Measurements from ENCODE around the gene MRAS.

The MRAS gene

GRCh38 chr3:138443521-138444503 is 95.4 kb downstream of the MRAS start:
- H3K27ac ChIP-seq = no peak overlapping the region
- H3K4me3 ChIP-seq (ENCODE audit: low read depth in 1 of 2, low read length in 1 of 2) = no peak overlapping the region
- no peaks in the 10 kb centered on the region for H3K4me1 ChIP-seq (ENCODE audit: control insufficient read depth in 1 of 2, insufficient read depth in 1 of 2, low read depth in 1 of 2, low read length in 1 of 2)
- H3K36me3 ChIP-seq = no peaks in the 10 kb centered on the region
- no peak for TF ChIP-seq CTCF (IDR thresholded peaks at IDR 0.05)
- H3K27me3 ChIP-seq = peaks cover 21% of the 10 kb centered on the region
- H3K9me3 ChIP-seq = no peaks in the 10 kb centered on the region

- peaks cover 8% of the 10 kb centered on the region for H3K27me3 ChIP-seq
- H3K27ac ChIP-seq = no peak overlapping the region
- H3K9me3 ChIP-seq = no peaks in the 10 kb centered on the region
- no peaks in the 10 kb centered on the region for H3K36me3 ChIP-seq
- H3K4me3 ChIP-seq (ENCODE audit: low read depth in 1 of 2, low read length in 1 of 2) = no peak overlapping the region
- H3K4me1 ChIP-seq (ENCODE audit: control insufficient read depth in 1 of 2, insufficient read depth in 1 of 2, low read depth in 1 of 2, low read length in 1 of 2) = no peaks in the 10 kb centered on the region
- TF ChIP-seq CTCF (IDR thresholded peaks at IDR 0.05) = no peak
Measured at GRCh38 chr3:138445236-138445635, 96.9 kb downstream of the MRAS start.

- H3K36me3 ChIP-seq = no peaks in the 10 kb centered on the region
- no peak overlapping the region for H3K4me3 ChIP-seq (ENCODE audit: low read depth in 1 of 2, low read length in 1 of 2)
- H3K4me1 ChIP-seq (ENCODE audit: control insufficient read depth in 1 of 2, insufficient read depth in 1 of 2, low read depth in 1 of 2, low read length in 1 of 2) = no peaks in the 10 kb centered on the region
- TF ChIP-seq CTCF (IDR thresholded peaks at IDR 0.05) = no peak
- H3K9me3 ChIP-seq = no peaks in the 10 kb centered on the region
- H3K27me3 ChIP-seq = peaks cover 7% of the 10 kb centered on the region
- no peak overlapping the region for H3K27ac ChIP-seq
Measured at GRCh38 chr3:138445654-138446053, 97.3 kb downstream of the MRAS start.

GRCh38 chr3:138448631-138449030 is 100.3 kb downstream of the MRAS start:
- H3K27ac ChIP-seq = no peak overlapping the region
- no peaks in the 10 kb centered on the region for H3K9me3 ChIP-seq
- no peaks in the 10 kb centered on the region for H3K4me1 ChIP-seq (ENCODE audit: control insufficient read depth in 1 of 2, insufficient read depth in 1 of 2, low read depth in 1 of 2, low read length in 1 of 2)
- H3K36me3 ChIP-seq = no peaks in the 10 kb centered on the region
- H3K27me3 ChIP-seq = peaks cover 7% of the 10 kb centered on the region
- TF ChIP-seq CTCF (IDR thresholded peaks at IDR 0.05) = no peak
- H3K4me3 ChIP-seq (ENCODE audit: low read depth in 1 of 2, low read length in 1 of 2) = no peak overlapping the region

- Histone ChIP-seq H3K27ac (no peak overlapping the region), H3K9me3 (no peaks in the 10 kb centered on the region), H3K27me3 (peaks cover 7% of the 10 kb centered on the region), H3K36me3 (no peaks in the 10 kb centered on the region), H3K4me3 (ENCODE audit: low read depth in 1 of 2, low read length in 1 of 2) (no peak overlapping the region), H3K4me1 (ENCODE audit: control insufficient read depth in 1 of 2, insufficient read depth in 1 of 2, low read depth in 1 of 2, low read length in 1 of 2) (no peaks in the 10 kb centered on the region)
- TF ChIP-seq CTCF (IDR thresholded peaks at IDR 0.05) = no peak
Measured at GRCh38 chr3:138449490-138449889, 101.1 kb downstream of the MRAS start.
